Motor neuron (in vitro differentiated cells): ENCODE results near the gene MIDN. TPM values are rescaled to one million over a fixed set of nuclear protein-coding genes. Genes with fewer than 3 reads are reported as not detected.
"Not testable (repeated sequence)": the region's sequence is repeated elsewhere in the genome, so short reads cannot be mapped to it uniquely, and the experiment has no call there.

Experiments used
- ATAC-seq, 8 experiments: fragments of 200-7000 bp; cut with Tn5 transposase; replicated peaks in 6 of 8; 2 replicates each; pipeline ENCODE4 v1.8.0; 2021; ENCODE audit warnings: mild to moderate bottlenecking in 8 of 8, moderate library complexity in 8 of 8
- H3K27ac ChIP-seq, 2 donors: fragments of 250-450 bp; sonication (Bioruptor Pico); 2 replicates each; pipeline ENCODE4 v1.9.0; 2021; ENCODE audit warnings: antibody characterized with exemption in 2 of 2, mild to moderate bottlenecking in 2 of 2, moderate library complexity in 1 of 2
- H3K4me1 ChIP-seq, 2 donors: fragments of 250-450 bp; sonication (Bioruptor Pico); replicated peaks in 1 of 2; 2 replicates each; pipeline ENCODE4 v1.6.1; 2021; ENCODE audit warnings: antibody characterized with exemption in 2 of 2, mild to moderate bottlenecking in 2 of 2, moderate library complexity in 1 of 2
- H3K4me3 ChIP-seq, 5 donors: fragments of 250-450 bp; sonication (Bioruptor Pico); 2 replicates each; pipeline ENCODE4 v1.9.0; 2021; ENCODE audit warnings: antibody characterized with exemption in 5 of 5, mild to moderate bottlenecking in 5 of 5, moderate library complexity in 4 of 5
- WGBS, 10 experiments: fragments of 450-650 bp; shearing (Covaris generic); methylation state at CpG; one replicate each; pipeline ENCODE4 v1.0.0; 2022; 5-methylcytosine and 5-hydroxymethylcytosine counted together
- in situ Hi-C, 9 experiments: fragments of 400-800 bp; cut with MboI; loops; one replicate each; pipeline ENCODE4 v1.15.0; 2021; ENCODE audit warnings: low sequenced_read_pairs in 9 of 9, low pct_unique_long_range_greater_than_20kb in 2 of 9; ENCODE audit not compliant: unreplicated experiment in 9 of 9
- total RNA-seq, 8 experiments: library from RNA; unstranded; fragments of 300-600 nt; gene quantifications; 2 replicates each; pipeline versions ENCODE4 v1.2.3 to v1.2.4, GENCODE V29; 2022

Gene MIDN
- 10 to 100 TPM; 15.0 to 78.9 (median 35.1) TPM for total RNA-seq

DNA sequence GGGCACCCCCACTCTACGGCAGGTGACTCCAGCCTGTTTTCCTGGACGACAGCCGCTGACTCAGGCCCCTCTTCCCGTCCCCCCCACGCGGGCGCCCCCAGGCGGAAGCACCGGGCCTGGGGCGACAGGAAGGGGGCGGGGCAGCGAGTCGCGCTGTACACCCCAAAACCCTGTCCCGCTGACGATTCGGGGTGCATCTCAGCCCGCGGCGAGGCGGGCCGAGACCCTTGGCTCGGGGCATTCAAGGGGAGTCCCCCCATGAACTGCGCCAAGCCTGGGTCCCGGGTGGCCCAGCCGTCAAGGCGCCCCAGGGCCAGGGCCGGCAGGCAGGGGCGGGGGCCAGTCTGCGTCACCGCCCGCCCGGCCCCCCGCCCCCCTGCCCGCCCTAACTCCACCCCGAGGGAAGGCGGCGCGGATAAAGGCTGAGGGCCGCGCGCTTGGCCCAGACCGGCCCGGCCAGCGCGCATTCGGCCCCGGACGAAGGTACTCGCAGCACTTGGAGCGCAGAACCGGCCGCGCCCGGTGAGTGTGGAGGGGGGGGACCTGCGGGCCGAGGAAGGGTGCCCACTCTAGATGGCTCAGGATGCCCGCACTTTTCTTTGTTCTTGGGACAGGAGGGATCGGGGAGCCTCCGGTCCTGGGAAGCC, at the start of gene MIDN:
Gene MIDN (plus strand): TSS at position 445 of the 647 bp plus-strand sequence. CDS start 1,714 bp downstream, outside the sequence.
- in situ Hi-C loops, result no loop called here
- peak; percentile 1 to 31 (median 6) for ATAC-seq
- peak within 1 kb of the TSS; percentile 98 for H3K27ac ChIP-seq
- H3K4me1 ChIP-seq, result peaks cover 26 to 44% of the 10 kb centered on the region in 2 donors
- peak within 1 kb of the TSS; percentile 56 to 93 (median 65) for H3K4me3 ChIP-seq
- no CpG with 5 or more reads among the region's 60 CpGs for WGBS, 10 experiments

DNA sequence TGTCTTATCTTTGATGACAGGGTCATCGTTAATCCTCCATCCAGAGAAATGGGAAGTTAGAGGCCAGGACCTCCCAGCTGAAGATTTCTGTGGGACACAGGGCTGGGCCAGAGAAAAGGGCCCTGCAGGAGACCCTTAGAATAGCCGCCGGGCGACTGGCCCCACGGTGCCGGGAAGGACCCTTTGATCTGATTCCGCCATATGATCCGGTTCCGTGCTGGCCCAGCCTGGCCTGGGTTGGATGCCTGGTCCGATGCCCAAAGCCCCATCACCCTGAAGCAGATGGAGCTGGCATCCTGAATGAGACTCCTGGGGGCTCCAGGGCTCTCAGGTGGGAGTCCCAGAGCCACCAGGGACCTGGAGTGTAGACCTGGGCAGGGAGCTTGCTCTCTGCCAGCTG, 48.9 kb upstream of the MIDN start:
- 72 to 100% (median 87%) methylated on average over 1 to 4 of the region's 10 CpGs; no CpG with 5 or more reads in 5 of the 10 experiments for WGBS, 10 experiments
- in situ Hi-C loops, result loop anchor here in 1 of 9 experiments (10.0 kb wide), 1 partner anchor 95 kb away; the partner anchor contains the start of gene GPX4
- peak in 1 of 8 experiments; percentile 13 for ATAC-seq
- no peak overlapping the region for H3K4me3 ChIP-seq
- H3K27ac ChIP-seq, result no peak overlapping the region
- H3K4me1 ChIP-seq, result peaks cover 0 to 5% of the 10 kb centered on the region in 2 donors

GRCh38 chr19:1200614-1201013, 47.8 kb upstream of the MIDN start:
- in situ Hi-C loops, ATAC-seq, H3K4me3 ChIP-seq, H3K27ac ChIP-seq, H3K4me1 ChIP-seq: not testable (repeated sequence)
- 50 to 100% (median 83%) methylated on average over 1 to 4 of the region's 4 CpGs; no CpG with 5 or more reads in 3 of the 10 experiments for WGBS, 10 experiments

DNA sequence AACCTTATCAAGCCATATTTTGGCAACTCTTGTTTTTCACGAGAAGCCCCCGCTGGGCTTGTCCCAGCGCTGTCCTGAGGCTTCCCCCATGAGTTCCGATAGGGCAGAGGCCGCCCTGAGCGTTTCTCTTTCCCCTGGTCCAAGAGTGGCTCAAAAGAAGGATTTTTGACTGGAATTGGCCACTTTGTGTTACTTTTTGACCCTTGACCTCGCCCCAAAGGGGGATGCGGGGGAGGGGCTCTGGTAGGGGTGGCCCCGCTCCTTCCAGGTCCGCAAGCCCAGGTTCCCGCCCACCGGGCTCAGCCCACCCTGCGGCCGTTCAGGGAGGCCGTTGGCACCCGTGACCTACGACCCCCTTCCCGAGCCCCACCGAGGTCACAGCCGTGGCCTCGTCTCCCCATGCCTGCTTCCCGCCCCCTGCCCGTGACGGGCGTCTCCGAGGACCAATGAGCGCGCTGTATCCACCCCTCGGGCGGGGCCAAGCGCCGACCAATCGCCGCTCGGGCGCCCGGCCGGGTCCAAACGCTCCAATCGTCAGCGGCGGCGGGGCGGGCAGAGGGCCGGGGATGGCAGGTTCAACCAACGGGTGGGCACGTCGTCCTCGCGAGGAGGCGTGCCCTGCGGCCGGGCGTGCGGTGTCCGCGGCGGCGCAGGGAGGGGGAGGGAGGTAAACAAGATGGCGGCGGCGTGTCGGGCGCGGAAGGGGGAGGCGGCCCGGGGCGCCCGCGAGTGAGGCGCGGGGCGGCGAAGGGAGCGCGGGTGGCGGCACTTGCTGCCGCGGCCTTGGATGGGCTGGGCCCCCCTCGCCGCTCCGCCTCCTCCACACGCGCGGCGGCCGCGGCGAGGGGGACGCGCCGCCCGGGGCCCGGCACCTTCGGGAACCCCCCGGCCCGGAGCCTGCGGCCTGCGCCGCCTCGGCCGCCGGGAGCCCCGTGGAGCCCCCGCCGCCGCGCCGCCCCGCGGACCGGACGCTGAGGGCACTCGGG, 43.0 kb upstream of the MIDN start, which contains the start of gene STK11:
Gene STK11 (plus strand): TSS at position 665 of the 986 bp plus-strand sequence. CDS start 1,136 bp downstream, outside the sequence.
- Histone ChIP-seq H3K4me1 (peaks cover 8 to 22% of the 10 kb centered on the region in 2 donors), H3K27ac (peak within 1 kb of the TSS; percentile 66 to 88), H3K4me3 (peak within 1 kb of the TSS; percentile 65 to 84 (median 75))
- peak; percentile 86 to 97 (median 94) for ATAC-seq
- in situ Hi-C loops, result no loop called here
- 32 to 46% (median 37%) methylated on average over 3 to 5 of the region's 114 CpGs; no CpG with 5 or more reads in 6 of the 10 experiments for WGBS, 10 experiments

DNA sequence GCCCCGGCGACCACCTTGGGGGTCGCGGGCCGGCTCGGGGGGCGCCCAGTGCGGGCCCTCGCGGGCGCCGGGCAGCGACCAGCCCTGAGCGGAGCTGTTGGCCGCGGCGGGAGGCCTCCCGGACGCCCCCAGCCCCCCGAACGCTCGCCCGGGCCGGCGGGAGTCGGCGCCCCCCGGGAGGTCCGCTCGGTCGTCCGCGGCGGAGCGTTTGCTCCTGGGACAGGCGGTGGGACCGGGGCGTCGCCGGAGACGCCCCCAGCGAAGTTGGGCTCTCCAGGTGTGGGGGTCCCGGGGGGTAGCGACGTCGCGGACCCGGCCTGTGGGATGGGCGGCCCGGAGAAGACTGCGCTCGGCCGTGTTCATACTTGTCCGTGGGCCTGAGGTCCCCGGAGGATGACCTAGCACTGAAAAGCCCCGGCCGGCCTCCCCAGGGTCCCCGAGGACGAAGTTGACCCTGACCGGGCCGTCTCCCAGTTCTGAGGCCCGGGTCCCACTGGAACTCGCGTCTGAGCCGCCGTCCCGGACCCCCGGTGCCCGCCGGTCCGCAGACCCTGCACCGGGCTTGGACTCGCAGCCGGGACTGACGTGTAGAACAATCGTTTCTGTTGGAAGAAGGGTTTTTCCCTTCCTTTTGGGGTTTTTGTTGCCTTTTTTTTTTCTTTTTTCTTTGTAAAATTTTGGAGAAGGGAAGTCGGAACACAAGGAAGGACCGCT, 42.1 kb upstream of the MIDN start:
- peaks cover 8 to 22% of the 10 kb centered on the region in 2 donors for H3K4me1 ChIP-seq
- in situ Hi-C loops, result no loop called here
- H3K4me3 ChIP-seq, result peak overlapping the region; percentile 65 to 84 (median 75)
- 0 to 6% (median 0%) methylated on average over 2 to 18 of the region's 78 CpGs; no CpG with 5 or more reads in 4 of the 10 experiments for WGBS, 10 experiments
- no peak for ATAC-seq
- H3K27ac ChIP-seq, result peak overlapping the region; percentile 66 to 88

DNA sequence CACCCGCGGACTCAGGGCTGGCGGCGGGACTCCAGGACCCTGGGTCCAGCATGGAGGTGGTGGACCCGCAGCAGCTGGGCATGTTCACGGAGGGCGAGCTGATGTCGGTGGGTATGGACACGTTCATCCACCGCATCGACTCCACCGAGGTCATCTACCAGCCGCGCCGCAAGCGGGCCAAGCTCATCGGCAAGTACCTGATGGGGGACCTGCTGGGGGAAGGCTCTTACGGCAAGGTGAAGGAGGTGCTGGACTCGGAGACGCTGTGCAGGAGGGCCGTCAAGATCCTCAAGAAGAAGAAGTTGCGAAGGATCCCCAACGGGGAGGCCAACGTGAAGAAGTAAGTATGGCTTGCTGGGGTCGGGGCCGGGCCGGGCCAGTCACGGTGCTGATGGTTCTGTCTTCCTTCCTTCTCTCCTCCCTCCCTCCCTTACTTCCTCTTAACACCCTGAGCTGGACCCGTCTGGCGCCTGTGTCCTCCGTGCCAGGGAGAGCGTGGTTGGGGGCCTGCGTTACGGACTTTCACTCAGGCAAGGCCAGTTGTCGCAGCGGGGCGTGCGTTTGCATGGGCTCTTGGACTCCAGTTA, 41.4 kb upstream of the MIDN start:
- Histone ChIP-seq H3K4me3 (peak overlapping the region; percentile 65 to 84 (median 75)), H3K4me1 (peaks cover 8 to 22% of the 10 kb centered on the region in 2 donors), H3K27ac (no peak overlapping the region)
- in situ Hi-C loops, result no loop called here
- ATAC-seq, result peak in 2 of 8 experiments; percentile 0 to 4
- 0 to 1% (median 0%) methylated on average over 2 to 21 of the region's 38 CpGs; no CpG with 5 or more reads in 7 of the 10 experiments for WGBS, 10 experiments

DNA sequence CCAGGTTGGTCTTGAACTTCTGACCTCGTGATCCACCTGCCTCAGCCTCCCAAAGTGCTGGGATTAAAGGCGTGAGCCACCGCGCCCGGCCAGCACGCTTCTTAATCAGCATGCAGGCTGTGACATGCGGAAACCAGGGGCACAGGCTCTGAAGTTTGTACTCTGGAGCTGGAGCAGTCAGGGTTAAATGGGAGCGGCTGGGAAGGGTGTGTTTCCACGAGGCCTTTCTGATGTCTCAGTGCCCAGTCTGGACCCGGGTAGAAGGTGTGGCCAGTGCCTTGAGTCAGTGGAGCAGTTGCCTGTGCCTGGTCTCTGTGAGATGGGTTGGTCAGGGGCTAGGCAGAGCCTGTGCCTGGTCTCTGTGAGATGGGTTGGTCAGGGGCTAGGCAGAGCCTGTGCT, 39.6 kb upstream of the MIDN start:
- H3K4me1 ChIP-seq, result peaks cover 14 to 20% of the 10 kb centered on the region in 2 donors
- ATAC-seq, result peak in 2 of 8 experiments; percentile 1 to 2
- H3K4me3 ChIP-seq, in situ Hi-C loops, H3K27ac ChIP-seq: not testable (repeated sequence)
- 60 to 100% (median 98%) methylated on average over 1 to 5 of the region's 10 CpGs; no CpG with 5 or more reads in 6 of the 10 experiments for WGBS, 10 experiments

DNA sequence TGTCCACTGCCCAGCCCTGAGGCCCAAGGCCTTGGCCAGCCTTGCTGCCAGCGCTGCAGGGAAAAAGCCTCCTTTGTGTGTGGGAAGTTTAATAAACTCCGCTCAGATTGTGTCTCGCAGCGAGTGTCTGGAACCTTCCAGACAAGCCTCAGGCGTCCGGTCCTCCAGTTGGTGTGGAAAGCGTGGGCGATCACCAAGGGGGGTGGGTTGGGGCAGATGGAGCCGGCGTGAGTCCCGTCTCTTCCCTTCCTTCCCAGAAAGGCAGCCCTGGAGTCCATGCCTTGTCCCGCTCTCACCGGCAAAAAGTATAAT, 38.2 kb upstream of the MIDN start:
- H3K27ac ChIP-seq, result no peak overlapping the region
- H3K4me1 ChIP-seq, result peaks cover 25 to 31% of the 10 kb centered on the region in 2 donors
- H3K4me3 ChIP-seq, result no peak overlapping the region

DNA sequence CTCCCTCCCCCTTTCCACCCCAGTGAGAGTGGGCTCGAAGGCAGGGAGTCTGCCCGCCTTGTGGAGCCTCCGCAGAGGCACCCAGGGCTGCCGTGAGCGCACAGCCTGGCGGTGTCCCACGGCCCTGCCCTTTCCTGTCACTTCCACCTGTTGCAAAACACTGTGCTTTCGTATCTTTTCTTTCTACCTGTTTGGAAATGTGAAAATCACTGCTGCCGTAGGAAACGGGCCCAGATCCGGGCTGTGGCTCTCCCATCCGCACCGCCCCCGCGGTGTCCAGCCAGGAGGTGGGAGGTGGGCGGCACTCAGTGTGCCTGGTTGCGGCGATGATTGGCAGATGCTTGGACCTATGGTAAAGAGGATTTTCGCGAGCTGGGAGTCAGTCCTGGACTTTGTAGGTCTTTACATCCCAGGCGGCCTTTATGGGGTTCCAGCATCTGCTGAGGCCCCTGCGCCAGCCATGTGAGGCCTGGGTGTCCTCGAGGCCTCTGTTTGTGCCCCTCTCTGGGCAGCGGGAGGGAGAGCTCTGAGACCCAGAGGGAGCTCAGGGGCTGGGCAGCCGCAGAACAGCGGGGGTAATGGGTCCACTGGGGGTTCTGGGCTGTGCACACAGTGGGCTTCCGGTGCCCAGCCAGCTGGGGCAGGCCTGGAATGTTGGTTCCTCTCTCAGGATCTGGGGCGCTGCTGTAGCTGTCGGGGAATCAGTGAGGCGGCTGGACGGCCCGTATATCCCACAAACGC, 36.7 kb upstream of the MIDN start:
- in situ Hi-C loops, result no loop called here
- Histone ChIP-seq H3K4me3 (no peak overlapping the region), H3K4me1 (peaks cover 28 to 30% of the 10 kb centered on the region in 2 donors), H3K27ac (no peak overlapping the region)
- 50 to 100% (median 84%) methylated on average over 1 to 18 of the region's 33 CpGs; no CpG with 5 or more reads in 4 of the 10 experiments for WGBS, 10 experiments
- no peak for ATAC-seq

More for the DNA sequence above, 38.2 kb upstream of the MIDN start:
- in situ Hi-C loops, result no loop called here
- WGBS, 10 experiments, result 91 to 100% (median 93%) methylated on average over 2 to 4 of the region's 13 CpGs; no CpG with 5 or more reads in 7 of the 10 experiments
- ATAC-seq, result no peak

DNA sequence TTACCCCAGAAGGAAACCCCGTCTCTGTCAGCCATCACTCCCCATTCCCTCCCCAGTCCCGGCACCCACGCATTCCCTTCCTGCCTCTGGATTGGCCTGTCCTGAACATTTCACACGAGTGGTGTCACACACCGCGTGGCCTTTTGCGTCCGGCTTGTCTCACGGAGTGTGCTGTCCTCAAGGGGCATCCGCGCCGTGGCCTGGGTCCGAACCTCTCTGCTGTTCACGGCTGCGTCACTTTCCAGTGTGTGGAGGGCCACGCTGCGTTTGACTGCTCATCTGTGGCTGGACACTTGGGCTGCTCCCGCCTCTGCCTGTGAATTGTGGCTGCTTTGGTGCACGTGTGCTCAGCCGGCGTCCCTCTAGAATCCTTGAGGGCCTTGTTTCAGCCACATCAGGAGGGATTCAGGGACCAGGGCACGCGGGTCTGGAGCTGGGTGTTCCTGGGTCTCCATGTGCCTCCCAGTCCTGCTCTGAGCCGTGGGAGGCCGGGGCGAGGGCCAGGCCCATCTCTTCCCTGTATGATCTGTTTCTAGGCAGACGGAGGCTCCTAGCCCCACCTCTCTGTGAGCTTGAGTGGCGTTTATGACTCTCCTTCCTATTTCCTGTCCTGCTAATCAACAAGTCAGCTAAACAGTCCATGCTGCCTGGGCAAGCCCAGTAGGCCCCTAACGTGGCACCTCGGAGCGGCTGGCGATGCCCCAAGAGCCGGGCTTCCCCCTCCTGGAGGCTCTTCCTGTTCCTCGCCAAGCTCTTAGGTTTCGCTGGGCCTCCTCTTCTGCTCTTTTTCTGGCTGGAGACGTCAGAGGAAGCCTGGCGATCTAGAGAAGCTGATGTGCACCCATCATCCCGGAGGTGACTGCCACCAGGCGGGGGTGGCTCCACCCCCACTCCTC, 34.7 kb upstream of the MIDN start:
- peaks cover 21 to 29% of the 10 kb centered on the region in 2 donors for H3K4me1 ChIP-seq
- peak overlapping the region in 1 of 2 donors; percentile 40 for H3K27ac ChIP-seq
- no peak overlapping the region for H3K4me3 ChIP-seq
- in situ Hi-C loops, result no loop called here
- ATAC-seq, result peak; percentile 12 to 86 (median 45)
- 13 to 93% (median 62%) methylated on average over 2 to 11 of the region's 39 CpGs; no CpG with 5 or more reads in 2 of the 10 experiments for WGBS, 10 experiments
